NK-92 treated with Interleukin-12 subunit alpha and Interleukin-12 subunit beta, amount 100 ng/mL, for 24 hours (cell line): Measurements from ENCODE around the gene APPL2.
"Not testable (repeated sequence)": the region's sequence is repeated elsewhere in the genome, so short reads cannot be mapped to it uniquely, and the experiment has no call there.

ENCODE experiments used
- DNase-seq: peaks from one replicate; lab custom pipeline; 2025; lab: John Stamatoyannopoulos, UW

APPL2 gene

GRCh38 chr12:105256431-105256830, 20.5 kb upstream of the APPL2 start:
- DNase-seq, result not testable (repeated sequence)

GRCh38 chr12:105256011-105256410, 20.0 kb upstream of the APPL2 start:
- no peak for DNase-seq

GRCh38 chr12:105253866-105254513, 18.0 kb upstream of the APPL2 start:
- DNase-seq, result no peak

GRCh38 chr12:105252901-105253300, 16.9 kb upstream of the APPL2 start:
- no peak for DNase-seq

GRCh38 chr12:105245776-105246427, 9.9 kb upstream of the APPL2 start:
- not testable (repeated sequence) for DNase-seq

- no peak for DNase-seq
Measured at GRCh38 chr12:105245291-105245690, 9.3 kb upstream of the APPL2 start.

GRCh38 chr12:105240228-105240627, 4.3 kb upstream of the APPL2 start:
- no peak for DNase-seq

- DNase-seq, result no peak
Measured at GRCh38 chr12:105239304-105239703, 3.3 kb upstream of the APPL2 start.

GRCh38 chr12:105237666-105238065, 1.7 kb upstream of the APPL2 start:
- no peak for DNase-seq

GRCh38 chr12:105235281-105235731, 668 bp downstream of the APPL2 start:
- DNase-seq, result no peak

GRCh38 chr12:105234197-105234596, 1.8 kb downstream of the APPL2 start:
- DNase-seq, result no peak

GRCh38 chr12:105233041-105233905, 2.7 kb downstream of the APPL2 start:
- no peak for DNase-seq

GRCh38 chr12:105231396-105231795, 4.6 kb downstream of the APPL2 start:
- DNase-seq, result no peak

GRCh38 chr12:105229371-105229770, 6.6 kb downstream of the APPL2 start:
- no peak for DNase-seq

GRCh38 chr12:105228966-105229365, 7.0 kb downstream of the APPL2 start:
- DNase-seq, result no peak

GRCh38 chr12:105228494-105228893, 7.5 kb downstream of the APPL2 start:
- DNase-seq, result no peak

GRCh38 chr12:105227879-105228278, 8.1 kb downstream of the APPL2 start:
- DNase-seq, result no peak

GRCh38 chr12:105226219-105226618, 9.8 kb downstream of the APPL2 start:
- DNase-seq, result no peak

- DNase-seq, result no peak
Measured at GRCh38 chr12:105225505-105226015, 10.4 kb downstream of the APPL2 start.

- no peak for DNase-seq
Measured at GRCh38 chr12:105224399-105224798, 11.6 kb downstream of the APPL2 start.

- no peak for DNase-seq
Measured at GRCh38 chr12:105223884-105224283, 12.1 kb downstream of the APPL2 start.

- DNase-seq, result no peak
Measured at GRCh38 chr12:105223352-105223845, 12.6 kb downstream of the APPL2 start.
